HepG2 (cell line): ENCODE results near the gene TEK.

Experiments used
- NR2F1 ChIP-seq, 2 experiments: fragments of 450-650 bp in 1 of 2; formaldehyde crosslinking in 1 of 2; IDR thresholded peaks; 2 replicates each; pipeline versions ENCODE4 v1.5.0 to v1.6.1; 2016 to 2020; ENCODE audit warnings: mild to moderate bottlenecking in 1 of 2, missing compliant biosample characterization in 1 of 2, missing genetic modification reagents in 1 of 2, moderate library complexity in 1 of 2
- SAP130 ChIP-seq: IDR thresholded peaks from 2 replicates; pipeline ENCODE4 v1.6.1; 2016; ENCODE audit warnings: low read depth
- TF ChIP-seq, protein P1 (sequence below): sonication (generic); formaldehyde crosslinking; IDR thresholded peaks from 2 replicates; pipeline ENCODE4 v1.5.0; 2020; ENCODE audit warnings: mild to moderate bottlenecking, missing genetic modification reagents, moderate library complexity
- TF ChIP-seq, protein P2 (sequence below): sonication (generic); formaldehyde crosslinking; IDR thresholded peaks from 2 replicates; pipeline ENCODE4 v1.5.0; 2020; ENCODE audit warnings: mild to moderate bottlenecking, missing genetic modification reagents

DNA sequence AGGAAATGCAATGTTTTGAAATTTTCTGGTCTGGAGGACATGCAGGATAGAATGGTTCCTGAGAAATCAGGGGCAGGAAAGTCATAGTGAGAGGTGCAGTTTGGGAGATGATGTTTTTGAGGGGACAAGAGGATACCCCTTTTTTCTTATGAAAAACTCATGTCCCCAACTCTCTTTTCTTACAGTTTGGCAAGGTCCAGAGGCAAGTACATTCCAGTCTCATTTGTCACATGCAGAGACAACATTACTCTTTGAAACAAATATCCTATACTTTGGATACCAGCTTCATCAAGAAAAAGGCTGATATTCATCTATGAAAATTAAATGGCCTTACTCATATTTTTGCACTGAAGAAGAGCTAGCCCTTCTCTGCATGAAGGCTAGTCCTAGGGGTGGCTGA lies 139.7 kb downstream of the TEK start:
- TF ChIP-seq, protein P1, sequence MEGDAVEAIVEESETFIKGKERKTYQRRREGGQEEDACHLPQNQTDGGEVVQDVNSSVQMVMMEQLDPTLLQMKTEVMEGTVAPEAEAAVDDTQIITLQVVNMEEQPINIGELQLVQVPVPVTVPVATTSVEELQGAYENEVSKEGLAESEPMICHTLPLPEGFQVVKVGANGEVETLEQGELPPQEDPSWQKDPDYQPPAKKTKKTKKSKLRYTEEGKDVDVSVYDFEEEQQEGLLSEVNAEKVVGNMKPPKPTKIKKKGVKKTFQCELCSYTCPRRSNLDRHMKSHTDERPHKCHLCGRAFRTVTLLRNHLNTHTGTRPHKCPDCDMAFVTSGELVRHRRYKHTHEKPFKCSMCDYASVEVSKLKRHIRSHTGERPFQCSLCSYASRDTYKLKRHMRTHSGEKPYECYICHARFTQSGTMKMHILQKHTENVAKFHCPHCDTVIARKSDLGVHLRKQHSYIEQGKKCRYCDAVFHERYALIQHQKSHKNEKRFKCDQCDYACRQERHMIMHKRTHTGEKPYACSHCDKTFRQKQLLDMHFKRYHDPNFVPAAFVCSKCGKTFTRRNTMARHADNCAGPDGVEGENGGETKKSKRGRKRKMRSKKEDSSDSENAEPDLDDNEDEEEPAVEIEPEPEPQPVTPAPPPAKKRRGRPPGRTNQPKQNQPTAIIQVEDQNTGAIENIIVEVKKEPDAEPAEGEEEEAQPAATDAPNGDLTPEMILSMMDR, result no peak
- TF ChIP-seq, protein P2, sequence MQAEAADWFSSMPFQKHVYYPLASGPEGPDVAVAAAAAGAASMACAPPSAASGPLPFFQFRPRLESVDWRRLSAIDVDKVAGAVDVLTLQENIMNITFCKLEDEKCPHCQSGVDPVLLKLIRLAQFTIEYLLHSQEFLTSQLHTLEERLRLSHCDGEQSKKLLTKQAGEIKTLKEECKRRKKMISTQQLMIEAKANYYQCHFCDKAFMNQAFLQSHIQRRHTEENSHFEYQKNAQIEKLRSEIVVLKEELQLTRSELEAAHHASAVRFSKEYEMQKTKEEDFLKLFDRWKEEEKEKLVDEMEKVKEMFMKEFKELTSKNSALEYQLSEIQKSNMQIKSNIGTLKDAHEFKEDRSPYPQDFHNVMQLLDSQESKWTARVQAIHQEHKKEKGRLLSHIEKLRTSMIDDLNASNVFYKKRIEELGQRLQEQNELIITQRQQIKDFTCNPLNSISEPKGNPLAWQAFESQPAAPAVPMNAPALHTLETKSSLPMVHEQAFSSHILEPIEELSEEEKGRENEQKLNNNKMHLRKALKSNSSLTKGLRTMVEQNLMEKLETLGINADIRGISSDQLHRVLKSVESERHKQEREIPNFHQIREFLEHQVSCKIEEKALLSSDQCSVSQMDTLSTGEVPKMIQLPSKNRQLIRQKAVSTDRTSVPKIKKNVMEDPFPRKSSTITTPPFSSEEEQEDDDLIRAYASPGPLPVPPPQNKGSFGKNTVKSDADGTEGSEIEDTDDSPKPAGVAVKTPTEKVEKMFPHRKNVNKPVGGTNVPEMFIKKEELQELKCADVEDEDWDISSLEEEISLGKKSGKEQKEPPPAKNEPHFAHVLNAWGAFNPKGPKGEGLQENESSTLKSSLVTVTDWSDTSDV, result no peak
- no peak for TF ChIP-seq SAP130
- no peak for TF ChIP-seq NR2F1 (CRISPR knock-in tag; IDR thresholded peaks at IDR 0.05)
